Thymus (tissue), 11 donors: ENCODE measurements around the gene RBM38. TPM values are rescaled to one million over a fixed set of nuclear protein-coding genes. Genes with fewer than 3 reads are reported as not detected.

Source experiments
- DNase-seq, 9 donors: peaks; one replicate each; pipeline ENCODE4 v3.0.0-alpha.2; 2013; ENCODE audit warnings: low spot score in 9 of 9, low read depth in 6 of 9, missing footprints in 1 of 9
- H3K27ac ChIP-seq, 2 donors: one replicate each; pipeline ENCODE4 v1.5.1; 2013; ENCODE audit warnings: control low read depth in 1 of 2, low read depth in 1 of 2, low read length in 1 of 2, mild to moderate bottlenecking in 1 of 2, moderate library complexity in 1 of 2
- H3K27me3 ChIP-seq, 2 donors: one replicate each; pipeline ENCODE4 v1.5.1; 2013; ENCODE audit warnings: low read length in 1 of 2; ENCODE audit not compliant: control insufficient read depth in 2 of 2, insufficient read depth in 1 of 2
- H3K36me3 ChIP-seq, 2 donors: one replicate each; pipeline ENCODE4 v1.5.1; 2013; ENCODE audit warnings: low read length in 1 of 2, mild to moderate bottlenecking in 1 of 2, moderate library complexity in 1 of 2; ENCODE audit not compliant: control insufficient read depth in 2 of 2, insufficient read depth in 2 of 2
- H3K4me1 ChIP-seq, 2 donors: one replicate each; pipeline ENCODE4 v1.5.1; 2013; ENCODE audit warnings: low read length in 2 of 2; ENCODE audit not compliant: control insufficient read depth in 2 of 2, insufficient read depth in 2 of 2
- H3K4me3 ChIP-seq, 2 donors: one replicate each; pipeline ENCODE4 v1.5.1; 2013; ENCODE audit warnings: low read length in 2 of 2, control low read depth in 1 of 2, mild to moderate bottlenecking in 1 of 2
- H3K9me3 ChIP-seq, 2 donors: one replicate each; pipeline ENCODE4 v1.5.1; 2013; ENCODE audit warnings: low read length in 1 of 2, mild to moderate bottlenecking in 1 of 2; ENCODE audit not compliant: control insufficient read depth in 2 of 2, insufficient read depth in 1 of 2
- WGBS: extraction: QIAGEN DNeasy Blood & Tissue Kit; methylation state at CpG from one replicate; pipeline ENCODE4 v1.1.7; 2013; 5-methylcytosine and 5-hydroxymethylcytosine counted together
- polyA plus RNA-seq: library from polyadenylated mRNA; stranded (reverse); fragments of 200-250 nt; gene quantifications from one replicate; pipeline ENCODE4 v1.2.3, GENCODE V29; 2013
- total RNA-seq: library from RNA; stranded (reverse); fragments of 120-200 nt; gene quantifications from one replicate; pipeline ENCODE4 v1.2.4, GENCODE V29; 2013
- donor health status: healthy.

Gene RBM38
- total and polyA plus RNA-seq, 2 donors: 49.2 to 84.6 TPM

DNA sequence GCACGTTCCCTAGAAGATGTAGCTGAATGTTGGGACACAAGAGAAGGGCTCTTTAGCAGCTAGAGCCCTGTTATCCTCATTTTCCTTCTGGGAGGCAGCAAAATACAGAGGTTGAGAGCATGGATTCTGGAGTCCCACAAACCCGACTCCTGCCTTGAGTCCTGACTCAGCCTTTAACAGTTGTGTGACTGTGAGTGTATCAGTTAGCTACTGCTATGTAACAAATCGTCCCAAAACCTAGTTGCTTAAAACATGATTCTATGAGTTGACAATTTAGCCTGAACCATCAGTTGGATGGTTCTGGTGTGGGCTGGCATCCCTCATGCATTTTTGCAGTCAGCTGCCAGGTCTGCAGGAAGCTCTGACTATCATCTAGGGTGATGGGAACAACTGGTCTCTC is 54.6 kb downstream of the RBM38 start:
- H3K4me1 ChIP-seq: peaks cover 3 to 9% of the 10 kb centered on the region in 2 donors
- peaks cover 0 to 10% of the 10 kb centered on the region in 2 donors for H3K27me3 ChIP-seq
- H3K36me3 ChIP-seq: no peaks in the 10 kb centered on the region
- H3K27ac ChIP-seq: no peak overlapping the region
- no peak overlapping the region for H3K4me3 ChIP-seq
- WGBS: 97% methylated on average over 3 of the region's 3 CpGs
- DNase-seq: no peak
- H3K9me3 ChIP-seq: no peaks in the 10 kb centered on the region

DNA sequence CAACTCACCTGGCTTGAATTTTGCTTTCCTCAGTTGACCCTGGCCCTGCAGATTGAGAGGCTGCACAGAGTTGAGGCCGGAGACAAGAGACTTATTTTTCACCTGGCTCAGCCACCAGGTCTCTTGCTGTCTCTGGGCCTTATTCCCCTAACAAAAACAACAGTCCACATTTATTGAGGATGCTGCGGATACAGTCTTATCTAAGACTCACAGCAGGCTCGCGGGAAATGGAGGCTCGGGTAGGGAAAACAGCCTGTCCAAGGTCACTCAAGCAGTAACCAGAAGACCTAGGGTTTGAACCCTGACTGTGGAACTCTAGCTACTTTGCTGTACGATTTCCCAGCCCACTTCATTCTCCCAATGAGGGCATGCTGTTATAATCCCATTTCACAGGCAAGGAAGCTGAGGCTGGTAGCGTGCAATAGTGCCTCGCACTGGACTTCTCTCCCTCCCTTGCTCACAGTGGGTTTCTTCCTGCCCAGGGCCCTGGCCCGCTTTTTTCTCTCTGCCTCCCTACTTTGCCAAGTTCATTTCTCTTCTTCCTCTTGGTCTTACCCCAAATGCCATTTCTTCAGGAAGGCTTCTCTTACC is 57.7 kb downstream of the RBM38 start:
- H3K36me3 ChIP-seq: no peaks in the 10 kb centered on the region
- H3K27me3 ChIP-seq: peaks cover 0 to 14% of the 10 kb centered on the region in 2 donors
- peaks cover 12 to 26% of the 10 kb centered on the region in 2 donors for H3K4me1 ChIP-seq
- DNase-seq: no peak
- 96% methylated on average over 9 of the region's 9 CpGs for WGBS
- H3K4me3 ChIP-seq: no peak overlapping the region
- no peak overlapping the region for H3K27ac ChIP-seq
- no peaks in the 10 kb centered on the region for H3K9me3 ChIP-seq

DNA sequence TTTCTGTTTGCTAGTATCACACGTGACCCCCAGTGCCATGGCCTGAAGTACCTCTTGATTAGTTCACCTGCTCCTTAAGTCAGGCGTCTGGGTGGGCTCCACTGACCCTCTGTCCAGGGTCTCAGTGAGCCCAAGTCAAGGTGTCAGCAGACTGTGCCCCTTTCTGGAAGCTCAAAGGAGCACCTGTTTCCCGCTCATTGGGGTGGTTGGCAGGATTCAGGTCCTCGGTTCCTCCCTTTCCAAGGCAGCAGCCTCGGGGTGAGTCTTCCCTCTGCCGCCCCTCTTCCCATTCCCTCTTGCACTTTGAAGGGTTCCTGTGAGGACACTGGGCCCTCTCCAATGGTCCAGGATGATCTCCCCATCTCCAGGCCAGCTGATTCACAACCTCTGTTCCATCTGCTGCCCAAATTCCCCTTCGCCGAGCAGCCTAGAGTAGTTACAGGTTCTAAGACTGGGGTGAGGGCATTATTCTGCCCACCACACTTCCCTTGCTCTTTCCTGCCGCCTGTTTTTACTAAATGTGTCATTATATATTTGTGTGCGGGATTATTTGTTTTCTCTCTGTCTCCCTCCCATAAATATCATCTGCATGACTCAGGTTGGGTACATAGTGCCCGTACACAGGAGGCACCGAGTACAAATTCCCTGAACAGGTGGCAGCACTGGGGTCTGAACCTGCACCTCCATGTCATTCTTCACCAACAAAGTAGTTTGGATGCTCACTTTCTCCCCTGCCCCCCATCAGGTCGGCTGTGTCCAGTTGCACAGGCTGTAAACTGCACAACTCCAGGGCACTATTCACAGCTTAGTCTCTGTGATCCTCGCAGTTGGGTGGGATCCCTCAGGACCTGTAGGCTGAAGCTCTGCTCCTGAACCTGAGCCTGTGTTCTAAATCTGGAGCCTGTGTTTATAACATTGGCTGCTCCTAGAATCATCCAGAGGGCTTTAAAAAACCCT is 58.5 kb downstream of the RBM38 start:
- Histone ChIP-seq H3K4me1 (peaks cover 12 to 26% of the 10 kb centered on the region in 2 donors), H3K9me3 (no peaks in the 10 kb centered on the region), H3K36me3 (no peaks in the 10 kb centered on the region), H3K4me3 (no peak overlapping the region), H3K27ac (no peak overlapping the region), H3K27me3 (peaks cover 0 to 14% of the 10 kb centered on the region in 2 donors)
- DNase-seq: no peak
- WGBS: 69% methylated on average over 14 of the region's 14 CpGs

DNA sequence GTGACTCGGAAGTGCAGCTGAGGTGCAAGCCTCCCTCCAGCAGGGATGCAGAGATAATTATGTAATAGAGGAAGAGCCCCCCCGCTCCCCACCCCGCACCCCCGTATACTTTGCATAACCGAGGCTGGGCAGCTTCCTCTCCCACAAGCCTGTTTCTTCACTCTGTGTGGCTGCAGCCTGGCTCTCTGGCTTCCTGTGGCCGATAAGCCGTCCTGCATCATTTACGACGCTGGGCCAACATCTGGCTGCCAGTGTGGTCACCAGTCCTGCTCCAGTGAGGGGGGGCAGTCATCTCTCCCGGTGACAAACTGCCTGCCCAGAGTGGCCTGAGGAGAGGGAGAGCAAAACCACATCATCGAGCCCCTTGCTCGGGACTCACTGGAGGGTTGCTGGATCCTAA is 59.2 kb downstream of the RBM38 start:
- 12% methylated on average over 12 of the region's 12 CpGs for WGBS
- Histone ChIP-seq H3K4me1 (peaks cover 12 to 26% of the 10 kb centered on the region in 2 donors), H3K27me3 (peaks cover 0 to 14% of the 10 kb centered on the region in 2 donors), H3K9me3 (no peaks in the 10 kb centered on the region), H3K36me3 (no peaks in the 10 kb centered on the region), H3K27ac (no peak overlapping the region), H3K4me3 (no peak overlapping the region)
- peak in 1 of 9 donors; percentile 40 for DNase-seq

DNA sequence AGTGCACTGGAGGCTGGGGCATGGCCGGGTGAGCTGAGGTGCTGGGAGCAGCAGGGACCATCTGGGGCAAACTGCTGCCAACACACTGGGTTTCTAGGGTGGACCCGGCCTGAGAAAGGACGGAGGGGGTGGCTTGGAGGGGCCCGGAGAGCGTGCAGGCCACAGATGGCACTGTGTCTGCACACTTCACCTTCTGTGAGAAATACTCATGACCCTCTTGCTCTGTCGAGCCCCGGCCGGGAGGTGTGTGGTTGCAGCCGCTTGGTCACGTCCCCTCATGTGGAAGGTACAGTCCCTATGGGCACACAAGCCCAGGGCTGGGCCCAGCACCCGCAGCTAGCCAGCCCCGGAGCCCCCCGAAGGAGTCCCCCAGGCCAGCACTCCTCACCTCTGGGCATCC is 59.7 kb downstream of the RBM38 start:
- no peak overlapping the region for H3K27ac ChIP-seq
- H3K36me3 ChIP-seq: no peaks in the 10 kb centered on the region
- peaks cover 0 to 12% of the 10 kb centered on the region in 2 donors for H3K27me3 ChIP-seq
- WGBS: 52% methylated on average over 13 of the region's 13 CpGs
- peaks cover 12 to 26% of the 10 kb centered on the region in 2 donors for H3K4me1 ChIP-seq
- H3K9me3 ChIP-seq: no peaks in the 10 kb centered on the region
- H3K4me3 ChIP-seq: no peak overlapping the region
- no peak for DNase-seq

DNA sequence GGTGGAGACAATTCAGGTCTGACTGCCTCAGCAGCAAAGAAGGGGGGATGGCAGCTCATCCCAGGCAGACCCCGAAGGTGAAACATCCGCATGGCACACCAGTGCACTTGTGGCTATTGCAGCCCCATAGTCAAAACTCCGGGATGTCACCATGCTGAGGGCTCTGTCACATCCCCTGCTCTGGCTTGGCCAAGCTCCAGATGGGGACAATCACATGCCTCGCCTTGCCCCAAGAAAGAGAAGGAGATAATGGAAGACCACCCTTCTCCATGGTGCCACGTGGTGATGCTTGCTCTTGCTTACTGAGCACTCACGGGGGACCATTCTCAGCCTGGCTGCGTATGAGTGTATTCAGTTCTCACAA is 60.2 kb downstream of the RBM38 start:
- H3K27ac ChIP-seq: no peak overlapping the region

DNA sequence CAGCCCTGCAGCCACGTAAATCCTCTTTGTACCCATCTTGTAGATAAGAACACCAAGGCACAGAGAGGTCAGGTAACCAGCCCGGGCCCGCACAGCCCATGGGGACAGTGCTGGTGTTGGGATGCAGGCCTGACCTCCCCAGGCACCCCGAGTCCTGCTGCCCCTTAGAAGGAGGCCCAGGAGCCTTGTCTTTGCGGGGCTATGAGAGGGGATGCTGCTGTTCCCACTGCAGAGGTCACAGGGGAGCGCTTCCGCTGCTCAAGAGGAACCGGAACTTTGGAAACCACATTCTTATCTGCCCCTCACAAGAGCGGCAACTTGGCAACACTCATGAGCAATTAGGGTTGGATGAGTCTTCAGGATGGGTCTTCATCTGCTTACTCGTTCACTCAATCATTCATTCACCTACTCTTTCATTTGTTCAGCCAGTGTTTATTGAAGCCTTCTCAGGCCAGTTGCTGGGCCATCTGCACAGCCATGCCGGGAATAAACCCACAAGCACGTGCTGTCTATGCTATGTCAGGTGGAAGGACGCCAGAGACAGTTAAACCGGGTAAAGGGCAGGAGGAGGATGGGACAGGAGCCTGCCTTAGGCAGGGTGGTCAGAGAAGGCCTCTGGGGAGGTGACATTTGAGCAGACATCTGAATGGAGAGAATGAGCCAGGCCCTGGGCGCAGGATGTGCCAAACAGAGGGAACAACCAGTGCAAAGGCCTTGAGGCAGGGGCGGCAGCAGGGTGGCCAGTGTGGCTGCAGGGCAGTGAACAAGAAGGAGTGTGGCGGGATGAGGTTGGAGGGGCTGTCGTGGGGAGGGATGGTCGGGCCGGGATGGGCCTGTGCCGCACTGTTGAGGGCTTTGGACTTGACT is 60.8 kb downstream of the RBM38 start:
- WGBS: 55% methylated on average over 21 of the region's 21 CpGs
- Histone ChIP-seq H3K4me1 (peaks cover 12 to 26% of the 10 kb centered on the region in 2 donors), H3K27me3 (peaks cover 0 to 12% of the 10 kb centered on the region in 2 donors), H3K27ac (peak overlapping the region in 1 of 2 donors; percentile 67), H3K4me3 (no peak overlapping the region), H3K9me3 (no peaks in the 10 kb centered on the region), H3K36me3 (no peaks in the 10 kb centered on the region)
- peak in 2 of 9 donors; percentile 52 to 69 for DNase-seq

More for the DNA sequence above, 60.2 kb downstream of the RBM38 start:
- WGBS: 81% methylated on average over 7 of the region's 7 CpGs
- no peaks in the 10 kb centered on the region for H3K36me3 ChIP-seq
- no peak overlapping the region for H3K4me3 ChIP-seq
- peaks cover 0 to 12% of the 10 kb centered on the region in 2 donors for H3K27me3 ChIP-seq
- no peaks in the 10 kb centered on the region for H3K9me3 ChIP-seq
- DNase-seq: no peak
- peaks cover 12 to 26% of the 10 kb centered on the region in 2 donors for H3K4me1 ChIP-seq

DNA sequence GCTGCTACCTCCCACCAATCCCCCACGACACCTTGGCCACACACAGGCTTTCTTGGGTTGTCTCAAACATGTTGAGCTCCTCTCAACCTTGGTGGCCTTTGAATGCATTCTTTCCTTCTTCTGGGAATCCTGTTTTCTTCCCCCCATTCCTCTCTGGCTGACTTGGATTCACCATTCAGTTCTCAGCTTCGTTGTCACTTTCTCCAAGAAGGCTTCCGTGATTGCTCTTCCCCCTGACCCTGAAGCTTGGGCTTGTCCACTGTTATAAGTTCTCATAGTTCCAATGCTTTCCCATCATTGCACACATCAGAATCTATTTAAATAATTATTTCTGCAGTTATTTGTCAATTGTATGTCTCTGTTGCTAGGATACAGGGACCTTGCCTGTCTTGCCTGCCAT is 64.2 kb downstream of the RBM38 start:
- peaks cover 11 to 21% of the 10 kb centered on the region in 2 donors for H3K4me1 ChIP-seq
- 96% methylated on average over 3 of the region's 3 CpGs for WGBS

More for the DNA sequence above, 64.2 kb downstream of the RBM38 start:
- Histone ChIP-seq H3K27ac (no peak overlapping the region), H3K36me3 (no peaks in the 10 kb centered on the region), H3K27me3 (peaks cover 0 to 8% of the 10 kb centered on the region in 2 donors), H3K4me3 (no peak overlapping the region), H3K9me3 (peaks cover 0 to 4% of the 10 kb centered on the region in 2 donors)
- DNase-seq: no peak
